GM12875 (cell line): Measurements from ENCODE around the gene AR.

Experiments used
- H3K4me3 ChIP-seq: one replicate; pipeline ENCODE4 v1.5.1; 2011; ENCODE audit warnings: low read depth, low read length, control low read depth
- TF ChIP-seq, protein P1 (sequence below): IDR thresholded peaks from 2 replicates; pipeline ENCODE4 v1.5.1; 2011; ENCODE audit warnings: low read depth, mild to moderate bottlenecking, control low read depth, inconsistent platforms, low read length, moderate library complexity, borderline replicate concordance; ENCODE audit not compliant: insufficient read depth

The AR gene

GRCh38 chrX:67725471-67725870 lies 181.7 kb downstream of the AR start:
- TF ChIP-seq, protein P1, sequence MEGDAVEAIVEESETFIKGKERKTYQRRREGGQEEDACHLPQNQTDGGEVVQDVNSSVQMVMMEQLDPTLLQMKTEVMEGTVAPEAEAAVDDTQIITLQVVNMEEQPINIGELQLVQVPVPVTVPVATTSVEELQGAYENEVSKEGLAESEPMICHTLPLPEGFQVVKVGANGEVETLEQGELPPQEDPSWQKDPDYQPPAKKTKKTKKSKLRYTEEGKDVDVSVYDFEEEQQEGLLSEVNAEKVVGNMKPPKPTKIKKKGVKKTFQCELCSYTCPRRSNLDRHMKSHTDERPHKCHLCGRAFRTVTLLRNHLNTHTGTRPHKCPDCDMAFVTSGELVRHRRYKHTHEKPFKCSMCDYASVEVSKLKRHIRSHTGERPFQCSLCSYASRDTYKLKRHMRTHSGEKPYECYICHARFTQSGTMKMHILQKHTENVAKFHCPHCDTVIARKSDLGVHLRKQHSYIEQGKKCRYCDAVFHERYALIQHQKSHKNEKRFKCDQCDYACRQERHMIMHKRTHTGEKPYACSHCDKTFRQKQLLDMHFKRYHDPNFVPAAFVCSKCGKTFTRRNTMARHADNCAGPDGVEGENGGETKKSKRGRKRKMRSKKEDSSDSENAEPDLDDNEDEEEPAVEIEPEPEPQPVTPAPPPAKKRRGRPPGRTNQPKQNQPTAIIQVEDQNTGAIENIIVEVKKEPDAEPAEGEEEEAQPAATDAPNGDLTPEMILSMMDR: no peak
- no peak overlapping the region for H3K4me3 ChIP-seq

DNA sequence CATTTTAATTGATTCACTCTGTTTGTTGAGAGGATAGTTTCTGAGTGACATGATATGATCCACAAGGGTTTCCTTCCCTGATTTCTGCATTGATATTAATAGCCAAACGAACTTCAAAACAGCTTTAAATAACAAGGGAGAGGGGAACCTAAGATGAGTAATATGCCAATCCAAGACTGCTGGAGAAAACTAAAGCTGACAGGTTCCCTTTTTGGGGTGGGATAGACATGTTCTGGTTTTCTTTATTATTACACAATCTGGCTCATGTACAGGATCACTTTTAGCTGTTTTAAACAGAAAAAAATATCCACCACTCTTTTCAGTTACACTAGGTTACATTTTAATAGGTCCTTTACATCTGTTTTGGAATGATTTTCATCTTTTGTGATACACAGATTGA lies 182.2 kb downstream of the AR start:
- no peak overlapping the region for H3K4me3 ChIP-seq
- TF ChIP-seq, protein P1: no peak

GRCh38 chrX:67727576-67727975 lies 183.8 kb downstream of the AR start:
- H3K4me3 ChIP-seq: no peak overlapping the region
- TF ChIP-seq, protein P1: no peak

GRCh38 chrX:67730296-67730695 lies 186.5 kb downstream of the AR start:
- H3K4me3 ChIP-seq: no peak overlapping the region
- TF ChIP-seq, protein P1: no peak

GRCh38 chrX:67731061-67731460 lies 187.2 kb downstream of the AR start:
- H3K4me3 ChIP-seq: no peak overlapping the region
- TF ChIP-seq, protein P1: no peak

DNA sequence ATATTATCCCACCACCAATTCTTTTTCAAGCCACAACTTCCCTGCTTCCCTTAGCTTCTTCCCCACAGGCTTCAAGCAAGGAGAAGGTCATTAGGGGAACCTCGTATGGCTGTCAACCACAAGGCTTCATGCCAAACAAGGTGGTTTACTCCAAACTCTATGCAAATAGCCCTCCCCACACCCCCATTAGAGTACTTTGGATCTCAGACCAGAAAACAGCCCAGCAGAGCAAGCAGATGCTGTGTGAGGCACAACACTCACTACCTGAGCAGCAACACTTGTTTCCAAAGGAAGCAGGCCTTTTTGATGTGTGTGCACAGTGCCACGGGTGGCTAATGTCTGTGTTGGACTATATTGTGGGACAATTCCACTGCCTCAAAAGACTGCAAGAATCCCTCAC lies 189.0 kb downstream of the AR start:
- TF ChIP-seq, protein P1: no peak
- no peak overlapping the region for H3K4me3 ChIP-seq

- TF ChIP-seq, protein P1: no peak
- no peak overlapping the region for H3K4me3 ChIP-seq
Measured at GRCh38 chrX:67734111-67734753, 190.4 kb downstream of the AR start.
